HEK293 (cell line): ENCODE data around the gene SF3B4.
A peak's percentile ranks its signal among the peaks of the same experiment; 100 is the strongest.

Experiments used
- BCL11A ChIP-seq: fragments of 450-650 bp; formaldehyde crosslinking; IDR thresholded peaks from 2 replicates; pipeline ENCODE4 v1.5.1; 2016; ENCODE audit warnings: low read depth, missing biosample characterization, missing genetic modification characterization
- EGR2 ChIP-seq: fragments of 450-650 bp; formaldehyde crosslinking; IDR thresholded peaks from 2 replicates; pipeline ENCODE4 v1.5.1; 2016; ENCODE audit warnings: low read depth, missing biosample characterization, missing genetic modification characterization
- GLI2 ChIP-seq: fragments of 450-650 bp; formaldehyde crosslinking; IDR thresholded peaks from 2 replicates; pipeline ENCODE4; 2017; ENCODE audit warnings: missing biosample characterization, missing genetic modification characterization, low read depth, borderline replicate concordance
- GLI4 ChIP-seq: fragments of 450-650 bp; formaldehyde crosslinking; IDR thresholded peaks from 2 replicates; pipeline ENCODE4 v1.5.1; 2016; ENCODE audit warnings: missing biosample characterization, missing genetic modification characterization
- KLF7 ChIP-seq: fragments of 450-650 bp; formaldehyde crosslinking; IDR thresholded peaks from 2 replicates; pipeline ENCODE4 v1.5.1; 2016; ENCODE audit warnings: missing biosample characterization, missing genetic modification characterization, borderline replicate concordance
- PATZ1 ChIP-seq: fragments of 450-650 bp; formaldehyde crosslinking; IDR thresholded peaks from 2 replicates; pipeline ENCODE4 v1.5.1; 2016; ENCODE audit warnings: missing biosample characterization, missing genetic modification characterization
- SCRT1 ChIP-seq: fragments of 450-650 bp; formaldehyde crosslinking; IDR thresholded peaks from 2 replicates; pipeline ENCODE4 v1.5.1; 2016; ENCODE audit warnings: missing biosample characterization, missing genetic modification characterization, borderline replicate concordance
- ZBTB21 ChIP-seq: fragments of 450-650 bp; formaldehyde crosslinking; IDR thresholded peaks from 2 replicates; pipeline ENCODE4 v1.5.1; 2017; ENCODE audit warnings: missing biosample characterization, missing genetic modification characterization
- ZBTB7A ChIP-seq: fragments of 450-650 bp; formaldehyde crosslinking; IDR thresholded peaks from 2 replicates; pipeline ENCODE4 v1.5.1; 2016; ENCODE audit warnings: low read depth, missing biosample characterization, missing genetic modification characterization
- ZEB2 ChIP-seq: fragments of 450-650 bp; formaldehyde crosslinking; IDR thresholded peaks from 2 replicates; pipeline ENCODE4 v1.5.1; 2016; ENCODE audit warnings: missing biosample characterization, missing genetic modification characterization
- ZNF10 ChIP-seq: fragments of 450-650 bp; formaldehyde crosslinking; IDR thresholded peaks from 2 replicates; pipeline ENCODE4 v1.5.1; 2017; ENCODE audit warnings: missing biosample characterization, missing genetic modification characterization
- ZNF146 ChIP-seq: fragments of 450-650 bp; formaldehyde crosslinking; IDR thresholded peaks from 2 replicates; pipeline ENCODE4 v1.5.1; 2016; ENCODE audit warnings: missing biosample characterization, missing genetic modification characterization
- ZNF148 ChIP-seq: fragments of 450-650 bp; formaldehyde crosslinking; IDR thresholded peaks from 2 replicates; pipeline ENCODE4 v1.5.0; 2017; ENCODE audit warnings: missing biosample characterization, missing genetic modification characterization, borderline replicate concordance
- ZNF211 ChIP-seq: fragments of 450-650 bp; formaldehyde crosslinking; IDR thresholded peaks from 2 replicates; pipeline ENCODE4 v1.5.1; 2016; ENCODE audit warnings: low read depth, missing biosample characterization, missing genetic modification characterization
- ZNF266 ChIP-seq: fragments of 450-650 bp; formaldehyde crosslinking; IDR thresholded peaks from 2 replicates; pipeline ENCODE4 v1.5.1; 2016; ENCODE audit warnings: missing biosample characterization, missing genetic modification characterization, low read depth
- ZNF341 ChIP-seq: fragments of 450-650 bp; formaldehyde crosslinking; IDR thresholded peaks from 2 replicates; pipeline ENCODE4; 2016; ENCODE audit warnings: low read depth, missing biosample characterization, missing genetic modification characterization
- ZNF37A ChIP-seq: fragments of 450-650 bp; IDR thresholded peaks from 2 replicates; pipeline ENCODE4 v1.5.1; 2018; ENCODE audit warnings: missing biosample characterization, missing genetic modification characterization
- ZNF514 ChIP-seq: fragments of 450-650 bp; formaldehyde crosslinking; IDR thresholded peaks from 2 replicates; pipeline ENCODE4 v1.5.1; 2016; ENCODE audit warnings: missing biosample characterization, missing genetic modification characterization
- ZNF561 ChIP-seq: fragments of 450-650 bp; IDR thresholded peaks from 2 replicates; pipeline ENCODE4 v1.5.1; 2018; ENCODE audit warnings: missing biosample characterization, missing genetic modification characterization, borderline replicate concordance
- ZNF621 ChIP-seq: fragments of 450-650 bp; formaldehyde crosslinking; IDR thresholded peaks from 2 replicates; pipeline ENCODE4 v1.5.1; 2017; ENCODE audit warnings: missing biosample characterization, missing genetic modification characterization
- ZNF658 ChIP-seq: fragments of 450-650 bp; formaldehyde crosslinking; IDR thresholded peaks from 2 replicates; pipeline ENCODE4; 2016; ENCODE audit warnings: missing biosample characterization, missing genetic modification characterization
- ZNF777 ChIP-seq: fragments of 450-650 bp; formaldehyde crosslinking; IDR thresholded peaks from 2 replicates; pipeline ENCODE4 v1.5.1; 2017; ENCODE audit warnings: missing biosample characterization, missing genetic modification characterization, borderline replicate concordance
- ZNF792 ChIP-seq: fragments of 450-650 bp; formaldehyde crosslinking; IDR thresholded peaks from 2 replicates; pipeline ENCODE4 v1.5.1; 2016; ENCODE audit warnings: missing biosample characterization, missing genetic modification characterization
- TF ChIP-seq, protein P1 (sequence below): fragments of 450-650 bp; formaldehyde crosslinking; IDR thresholded peaks from 2 replicates; pipeline ENCODE4 v1.5.1; 2017; ENCODE audit warnings: missing biosample characterization, mild to moderate bottlenecking, missing genetic modification characterization, moderate library complexity
- TF ChIP-seq, protein P2 (sequence below): fragments of 450-650 bp; formaldehyde crosslinking; IDR thresholded peaks from 2 replicates; pipeline ENCODE4 v1.5.1; 2016; ENCODE audit warnings: missing biosample characterization, missing genetic modification characterization
- TF ChIP-seq, protein P3 (sequence below): IDR thresholded peaks from 2 replicates; pipeline ENCODE4 v1.6.1; 2011; ENCODE audit warnings: mild to moderate bottlenecking, low read depth, low read length, borderline replicate concordance
- TF ChIP-seq, protein P4 (sequence below): fragments of 450-650 bp; formaldehyde crosslinking; IDR thresholded peaks from 2 replicates; pipeline ENCODE4 v1.5.1; 2016; ENCODE audit warnings: missing biosample characterization, missing genetic modification characterization

SF3B4 gene

GRCh38 chr1:149888247-149888998 lies 39.2 kb downstream of the SF3B4 start (continued):
- TF ChIP-seq, protein P1, sequence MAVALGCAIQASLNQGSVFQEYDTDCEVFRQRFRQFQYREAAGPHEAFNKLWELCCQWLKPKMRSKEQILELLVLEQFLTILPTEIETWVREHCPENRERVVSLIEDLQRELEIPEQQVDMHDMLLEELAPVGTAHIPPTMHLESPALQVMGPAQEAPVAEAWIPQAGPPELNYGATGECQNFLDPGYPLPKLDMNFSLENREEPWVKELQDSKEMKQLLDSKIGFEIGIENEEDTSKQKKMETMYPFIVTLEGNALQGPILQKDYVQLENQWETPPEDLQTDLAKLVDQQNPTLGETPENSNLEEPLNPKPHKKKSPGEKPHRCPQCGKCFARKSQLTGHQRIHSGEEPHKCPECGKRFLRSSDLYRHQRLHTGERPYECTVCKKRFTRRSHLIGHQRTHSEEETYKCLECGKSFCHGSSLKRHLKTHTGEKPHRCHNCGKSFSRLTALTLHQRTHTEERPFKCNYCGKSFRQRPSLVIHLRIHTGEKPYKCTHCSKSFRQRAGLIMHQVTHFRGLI (tag by site-specific recombination), result no peak
- TF ChIP-seq ZNF37A, result no peak
- no peak for TF ChIP-seq BCL11A (tag by site-specific recombination)
- TF ChIP-seq ZNF148, result no peak
- TF ChIP-seq ZNF341, result no peak
- no peak; the same call in 1 of the 2 replicates for TF ChIP-seq ZNF146 (tag by site-specific recombination)
- 0 out of 2 replicates have a peak, but pooled peaks have one; percentile 12 for TF ChIP-seq ZNF777 (tag by site-specific recombination)
- peak; percentile 57; the same call in 1 of the 2 replicates for TF ChIP-seq PATZ1 (tag by site-specific recombination)
- TF ChIP-seq GLI4, result no peak; the same call in 1 of the 2 replicates
- no peak for TF ChIP-seq ZNF514 (tag by site-specific recombination)
- TF ChIP-seq GLI2 (tag by site-specific recombination), result no peak
- TF ChIP-seq EGR2 (tag by site-specific recombination), result peak; percentile 32; the same call in 1 of the 2 replicates
- TF ChIP-seq SCRT1, result no peak
- TF ChIP-seq, protein P2, sequence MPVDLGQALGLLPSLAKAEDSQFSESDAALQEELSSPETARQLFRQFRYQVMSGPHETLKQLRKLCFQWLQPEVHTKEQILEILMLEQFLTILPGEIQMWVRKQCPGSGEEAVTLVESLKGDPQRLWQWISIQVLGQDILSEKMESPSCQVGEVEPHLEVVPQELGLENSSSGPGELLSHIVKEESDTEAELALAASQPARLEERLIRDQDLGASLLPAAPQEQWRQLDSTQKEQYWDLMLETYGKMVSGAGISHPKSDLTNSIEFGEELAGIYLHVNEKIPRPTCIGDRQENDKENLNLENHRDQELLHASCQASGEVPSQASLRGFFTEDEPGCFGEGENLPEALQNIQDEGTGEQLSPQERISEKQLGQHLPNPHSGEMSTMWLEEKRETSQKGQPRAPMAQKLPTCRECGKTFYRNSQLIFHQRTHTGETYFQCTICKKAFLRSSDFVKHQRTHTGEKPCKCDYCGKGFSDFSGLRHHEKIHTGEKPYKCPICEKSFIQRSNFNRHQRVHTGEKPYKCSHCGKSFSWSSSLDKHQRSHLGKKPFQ (tag by site-specific recombination), result peak; percentile 16; the same call in 1 of the 2 replicates
- 0 out of 2 replicates have a peak, but pooled peaks have one; percentile 57 for TF ChIP-seq ZBTB7A (tag by site-specific recombination)
- TF ChIP-seq ZNF621 (tag by site-specific recombination), result no peak
- TF ChIP-seq ZNF266 (tag by site-specific recombination), result no peak
- peak; percentile 97 for TF ChIP-seq ZEB2
- TF ChIP-seq ZNF561 (tag by site-specific recombination), result 0 out of 2 replicates have a peak, but pooled peaks have one; percentile 26
- TF ChIP-seq, protein P3, sequence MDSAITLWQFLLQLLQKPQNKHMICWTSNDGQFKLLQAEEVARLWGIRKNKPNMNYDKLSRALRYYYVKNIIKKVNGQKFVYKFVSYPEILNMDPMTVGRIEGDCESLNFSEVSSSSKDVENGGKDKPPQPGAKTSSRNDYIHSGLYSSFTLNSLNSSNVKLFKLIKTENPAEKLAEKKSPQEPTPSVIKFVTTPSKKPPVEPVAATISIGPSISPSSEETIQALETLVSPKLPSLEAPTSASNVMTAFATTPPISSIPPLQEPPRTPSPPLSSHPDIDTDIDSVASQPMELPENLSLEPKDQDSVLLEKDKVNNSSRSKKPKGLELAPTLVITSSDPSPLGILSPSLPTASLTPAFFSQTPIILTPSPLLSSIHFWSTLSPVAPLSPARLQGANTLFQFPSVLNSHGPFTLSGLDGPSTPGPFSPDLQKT, result no peak
- no peak for TF ChIP-seq ZNF211
- no peak for TF ChIP-seq KLF7 (tag by site-specific recombination)
- TF ChIP-seq, protein P4, sequence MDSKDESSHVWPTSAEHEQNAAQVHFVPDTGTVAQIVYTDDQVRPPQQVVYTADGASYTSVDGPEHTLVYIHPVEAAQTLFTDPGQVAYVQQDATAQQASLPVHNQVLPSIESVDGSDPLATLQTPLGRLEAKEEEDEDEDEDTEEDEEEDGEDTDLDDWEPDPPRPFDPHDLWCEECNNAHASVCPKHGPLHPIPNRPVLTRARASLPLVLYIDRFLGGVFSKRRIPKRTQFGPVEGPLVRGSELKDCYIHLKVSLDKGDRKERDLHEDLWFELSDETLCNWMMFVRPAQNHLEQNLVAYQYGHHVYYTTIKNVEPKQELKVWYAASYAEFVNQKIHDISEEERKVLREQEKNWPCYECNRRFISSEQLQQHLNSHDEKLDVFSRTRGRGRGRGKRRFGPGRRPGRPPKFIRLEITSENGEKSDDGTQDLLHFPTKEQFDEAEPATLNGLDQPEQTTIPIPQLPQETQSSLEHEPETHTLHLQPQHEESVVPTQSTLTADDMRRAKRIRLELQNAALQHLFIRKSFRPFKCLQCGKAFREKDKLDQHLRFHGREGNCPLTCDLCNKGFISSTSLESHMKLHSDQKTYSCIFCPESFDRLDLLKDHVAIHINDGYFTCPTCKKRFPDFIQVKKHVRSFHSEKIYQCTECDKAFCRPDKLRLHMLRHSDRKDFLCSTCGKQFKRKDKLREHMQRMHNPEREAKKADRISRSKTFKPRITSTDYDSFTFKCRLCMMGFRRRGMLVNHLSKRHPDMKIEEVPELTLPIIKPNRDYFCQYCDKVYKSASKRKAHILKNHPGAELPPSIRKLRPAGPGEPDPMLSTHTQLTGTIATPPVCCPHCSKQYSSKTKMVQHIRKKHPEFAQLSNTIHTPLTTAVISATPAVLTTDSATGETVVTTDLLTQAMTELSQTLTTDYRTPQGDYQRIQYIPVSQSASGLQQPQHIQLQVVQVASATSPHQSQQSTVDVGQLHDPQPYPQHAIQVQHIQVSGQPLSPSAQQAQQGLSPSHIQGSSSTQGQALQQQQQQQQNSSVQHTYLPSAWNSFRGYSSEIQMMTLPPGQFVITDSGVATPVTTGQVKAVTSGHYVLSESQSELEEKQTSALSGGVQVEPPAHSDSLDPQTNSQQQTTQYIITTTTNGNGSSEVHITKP (tag by site-specific recombination), result peak; percentile 89
- no peak for TF ChIP-seq ZNF658
- no peak; the same call in 1 of the 2 replicates for TF ChIP-seq ZNF10 (tag by site-specific recombination)
- TF ChIP-seq ZNF792, result no peak
- TF ChIP-seq ZBTB21 (tag by site-specific recombination), result peak; percentile 31; the same call in 1 of the 2 replicates
